OCI-LY1 (cell line): Measurements from ENCODE around the gene HCK.

Experiments used
- CTCF ChIP-seq: fragments of 200-600 bp; sonication (generic), shearing (Covaris generic); IDR thresholded peaks from 2 replicates; pipeline ENCODE4 v1.5.1; 2017; ENCODE audit warnings: mild to moderate bottlenecking, antibody characterized with exemption, low read length, moderate library complexity, mixed read lengths
- EZH2 ChIP-seq: fragments of 200-600 bp; sonication (generic), shearing (Covaris generic); IDR thresholded peaks from 2 replicates; pipeline ENCODE4 v1.8.0; 2017; ENCODE audit warnings: borderline replicate concordance, mixed run types, mild to moderate bottlenecking, antibody characterized with exemption, low read length, moderate library complexity, mixed read lengths

DNA sequence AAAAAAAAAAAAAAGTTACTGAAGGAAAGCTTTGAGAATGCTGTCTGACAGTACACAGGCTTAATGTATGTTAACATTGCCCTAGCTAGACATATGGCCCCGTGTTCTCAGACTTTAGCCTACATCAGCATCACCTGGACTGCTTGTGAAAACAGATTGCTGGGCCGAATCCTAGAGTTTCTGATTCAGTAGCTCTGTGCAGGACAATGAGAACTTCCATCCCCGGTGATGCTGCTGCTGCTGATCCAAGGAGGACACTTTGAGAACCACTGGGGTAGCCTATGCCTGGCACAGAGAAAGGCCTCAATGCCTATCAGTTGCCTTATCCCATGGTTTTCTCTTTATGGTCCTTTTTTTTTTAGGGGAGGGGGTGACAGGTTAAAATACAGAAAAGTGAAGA, 1.6 kb downstream of the HCK start:
- no peak for TF ChIP-seq CTCF
- TF ChIP-seq EZH2, result no peak
